Activated CD8-positive, alpha-beta T cell treated with anti-CD3 and anti-CD28 coated beads for 36 hours (primary cell): Measurements from ENCODE around the gene ADD1. TPM values are rescaled to one million over a fixed set of nuclear protein-coding genes. Genes with fewer than 3 reads are reported as not detected.

ENCODE experiments used
- ATAC-seq: fragments of 200-7000 bp; cut with Tn5 transposase; one replicate; pipeline ENCODE4 v1.10.0; 2021; ENCODE audit warnings: mild to moderate bottlenecking, moderate library complexity
- CTCF ChIA-PET: fragments of 350-600 bp; sonication (Branson Sonifier 250); formaldehyde crosslinking; loops from one replicate; lab custom pipeline; 2021; ENCODE audit warnings: antibody characterized with exemption; lab: Charles Lee
- POLR2A ChIA-PET: fragments of 350-600 bp; sonication (Branson Sonifier 250); formaldehyde crosslinking; loops from one replicate; lab custom pipeline; 2021; ENCODE audit warnings: antibody characterized with exemption; lab: Charles Lee
- DNase-seq: peaks from one replicate; pipeline ENCODE4 v3.0.0-alpha.2; 2020
- H3K27ac Mint-ChIP-seq: one replicate; pipeline ENCODE4 v1.8.0; 2021; ENCODE audit warnings: mild to moderate bottlenecking, mixed read lengths
- H3K27me3 Mint-ChIP-seq: one replicate; pipeline ENCODE4 v1.8.0; 2021; ENCODE audit warnings: mixed read lengths
- H3K36me3 Mint-ChIP-seq: one replicate; pipeline ENCODE4 v1.8.0; 2021; ENCODE audit warnings: low read depth, mixed read lengths
- H3K4me1 Mint-ChIP-seq: one replicate; pipeline ENCODE4 v1.8.0; 2021; ENCODE audit warnings: low read depth, mixed read lengths
- H3K4me3 Mint-ChIP-seq: one replicate; pipeline ENCODE4 v1.8.0; 2021; ENCODE audit warnings: mild to moderate bottlenecking, moderate library complexity, mixed read lengths
- H3K9me3 Mint-ChIP-seq: one replicate; pipeline ENCODE4 v1.8.0; 2021; ENCODE audit warnings: mixed read lengths
- intact Hi-C: fragments of 100-400 bp; cut with micrococcal nuclease; formaldehyde crosslinking; loops from one replicate; pipeline ENCODE4 v1.10.0; 2022
- total RNA-seq, 2 experiments: library from RNA; stranded (reverse); gene quantifications; one replicate each; pipeline ENCODE4 v1.2.3, GENCODE V29; 2021
- TF ChIP-seq, protein P1 (sequence below): fragments of 200-600 bp; IDR thresholded peaks from one replicate; pipeline ENCODE4 v1.8.0; 2022; ENCODE audit warnings: antibody characterized with exemption, mild to moderate bottlenecking

The ADD1 gene
- total RNA-seq, 2 experiments from 2014 or later, result 149 to 154 TPM

DNA sequence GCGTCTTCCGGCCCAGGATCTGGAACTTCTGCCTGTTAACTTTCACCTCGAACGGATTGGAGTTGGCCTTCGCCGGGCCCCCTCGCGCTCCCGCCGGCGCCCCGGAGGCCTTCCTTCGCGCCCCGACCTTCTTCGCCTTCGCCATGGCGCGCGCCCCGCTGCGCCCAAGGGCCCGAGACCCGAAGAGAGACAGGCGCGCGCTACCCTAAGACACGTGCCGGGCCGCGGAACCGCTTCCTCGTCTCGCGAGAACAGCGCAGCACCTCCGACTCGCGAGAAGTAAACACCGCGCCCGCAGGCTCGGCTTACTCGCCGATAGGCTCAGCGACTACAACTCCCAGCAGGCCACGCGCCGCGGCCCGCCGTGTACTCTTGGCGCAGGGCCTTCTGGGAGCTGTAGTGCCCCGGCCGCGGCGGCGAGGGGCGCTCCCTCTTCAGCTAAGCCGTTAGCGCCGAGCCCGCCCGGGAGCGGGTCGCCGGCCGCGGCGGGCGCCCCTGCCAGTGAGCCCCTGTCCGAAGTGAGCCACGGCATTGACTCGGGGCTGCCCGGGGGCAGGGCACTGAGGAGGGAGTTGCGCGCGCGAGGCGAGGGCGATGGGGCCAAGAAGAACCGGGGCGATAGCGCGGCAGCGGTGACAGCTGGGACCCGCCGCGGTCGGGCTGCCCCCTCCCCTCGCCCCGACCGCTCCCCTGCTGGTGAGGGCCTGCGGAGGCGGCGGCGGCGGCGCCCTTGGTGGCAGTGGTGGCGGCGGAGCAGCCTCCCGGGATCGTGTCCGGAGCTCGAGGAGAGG, 119.7 kb downstream of the ADD1 start, which contains the start of the genes GRK4 and NOP14:
TSS of gene GRK4 (plus strand) at position 397 of the 791 bp plus-strand sequence. CDS start 500 bp downstream, outside the sequence.
TSS of gene NOP14 (minus strand) at position 232 of the 791 bp plus-strand sequence. CDS start at position 145, 87 bp downstream.
- H3K4me1 Mint-ChIP-seq, result peaks cover 32% of the 10 kb centered on the region
- intact Hi-C loops, result loop anchor here (2.0 kb wide), 1 partner anchor 27 kb away; no protein-coding TSS in a partner anchor
- peak within 1 kb of the TSS; percentile 83 for H3K4me3 Mint-ChIP-seq
- ChIA-PET CTCF (interaction anchor here (0.8 to 1.9 kb wide), 8 partner anchors 9 to 207 kb away, joined by 3 to 18 read pairs (median 5); partner anchors contain the start of gene TNIP2), POLR2A (interaction anchor here (0.8 to 2.2 kb wide), 9 partner anchors 9 to 495 kb away, joined by 3 to 8 read pairs (median 5); partner anchors contain the start of genes HTT and RNF4)
- DNase-seq (peak; percentile 99), ATAC-seq (peak; percentile 89)
- no peaks in the 10 kb centered on the region for H3K27me3 Mint-ChIP-seq
- TF ChIP-seq, protein P1, sequence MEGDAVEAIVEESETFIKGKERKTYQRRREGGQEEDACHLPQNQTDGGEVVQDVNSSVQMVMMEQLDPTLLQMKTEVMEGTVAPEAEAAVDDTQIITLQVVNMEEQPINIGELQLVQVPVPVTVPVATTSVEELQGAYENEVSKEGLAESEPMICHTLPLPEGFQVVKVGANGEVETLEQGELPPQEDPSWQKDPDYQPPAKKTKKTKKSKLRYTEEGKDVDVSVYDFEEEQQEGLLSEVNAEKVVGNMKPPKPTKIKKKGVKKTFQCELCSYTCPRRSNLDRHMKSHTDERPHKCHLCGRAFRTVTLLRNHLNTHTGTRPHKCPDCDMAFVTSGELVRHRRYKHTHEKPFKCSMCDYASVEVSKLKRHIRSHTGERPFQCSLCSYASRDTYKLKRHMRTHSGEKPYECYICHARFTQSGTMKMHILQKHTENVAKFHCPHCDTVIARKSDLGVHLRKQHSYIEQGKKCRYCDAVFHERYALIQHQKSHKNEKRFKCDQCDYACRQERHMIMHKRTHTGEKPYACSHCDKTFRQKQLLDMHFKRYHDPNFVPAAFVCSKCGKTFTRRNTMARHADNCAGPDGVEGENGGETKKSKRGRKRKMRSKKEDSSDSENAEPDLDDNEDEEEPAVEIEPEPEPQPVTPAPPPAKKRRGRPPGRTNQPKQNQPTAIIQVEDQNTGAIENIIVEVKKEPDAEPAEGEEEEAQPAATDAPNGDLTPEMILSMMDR, result no peak
- H3K27ac Mint-ChIP-seq, result peak within 1 kb of the TSS; percentile 94
- H3K9me3 Mint-ChIP-seq, result no peaks in the 10 kb centered on the region
- H3K36me3 Mint-ChIP-seq, result peaks cover 23% of the 10 kb centered on the region

DNA sequence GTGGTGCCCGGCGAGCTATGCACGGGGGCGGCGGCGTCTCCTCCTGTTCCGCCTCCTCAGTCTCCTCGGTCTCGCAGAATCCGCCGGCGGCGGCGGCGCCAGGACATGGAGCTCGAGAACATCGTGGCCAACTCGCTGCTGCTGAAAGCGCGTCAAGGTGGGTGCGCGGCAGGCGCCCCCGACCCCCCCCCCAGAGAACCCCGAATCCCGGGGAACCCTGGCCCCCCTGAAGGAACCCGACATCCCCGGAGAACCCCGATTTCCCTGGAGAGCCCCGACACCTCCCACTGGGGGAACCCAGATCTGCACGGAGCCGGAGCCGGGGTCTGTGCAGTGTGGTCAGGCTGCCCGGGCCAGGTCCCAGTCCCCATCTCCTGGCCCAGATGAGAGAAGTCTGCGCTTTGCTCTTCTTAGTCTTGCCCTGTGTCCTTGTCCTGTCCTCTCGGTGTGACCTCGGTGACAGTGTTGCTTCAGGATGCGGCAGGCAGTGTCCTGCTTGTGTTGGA, 120.4 kb downstream of the ADD1 start:
- ATAC-seq (no peak), DNase-seq (no peak)
- CTCF ChIA-PET, result interaction anchor here (0.8 to 1.9 kb wide), 7 partner anchors 10 to 208 kb away, joined by 3 to 18 read pairs (median 4); partner anchors contain the start of gene TNIP2
- H3K27ac Mint-ChIP-seq, result peak overlapping the region; percentile 58
- H3K4me1 Mint-ChIP-seq, result peaks cover 26% of the 10 kb centered on the region
- POLR2A ChIA-PET, result interaction anchor here (0.8 to 1.1 kb wide), 5 partner anchors 28 to 551 kb away, joined by 3 to 4 read pairs (median 3); no protein-coding TSS in a partner anchor
- H3K9me3 Mint-ChIP-seq, result no peaks in the 10 kb centered on the region
- peak overlapping the region; percentile 83 for H3K4me3 Mint-ChIP-seq
- H3K27me3 Mint-ChIP-seq, result no peaks in the 10 kb centered on the region
- TF ChIP-seq, protein P1, result no peak
- H3K36me3 Mint-ChIP-seq, result peaks cover 17% of the 10 kb centered on the region
- intact Hi-C loops, result loop anchor here (2.0 kb wide), 1 partner anchor 27 kb away; no protein-coding TSS in a partner anchor

DNA sequence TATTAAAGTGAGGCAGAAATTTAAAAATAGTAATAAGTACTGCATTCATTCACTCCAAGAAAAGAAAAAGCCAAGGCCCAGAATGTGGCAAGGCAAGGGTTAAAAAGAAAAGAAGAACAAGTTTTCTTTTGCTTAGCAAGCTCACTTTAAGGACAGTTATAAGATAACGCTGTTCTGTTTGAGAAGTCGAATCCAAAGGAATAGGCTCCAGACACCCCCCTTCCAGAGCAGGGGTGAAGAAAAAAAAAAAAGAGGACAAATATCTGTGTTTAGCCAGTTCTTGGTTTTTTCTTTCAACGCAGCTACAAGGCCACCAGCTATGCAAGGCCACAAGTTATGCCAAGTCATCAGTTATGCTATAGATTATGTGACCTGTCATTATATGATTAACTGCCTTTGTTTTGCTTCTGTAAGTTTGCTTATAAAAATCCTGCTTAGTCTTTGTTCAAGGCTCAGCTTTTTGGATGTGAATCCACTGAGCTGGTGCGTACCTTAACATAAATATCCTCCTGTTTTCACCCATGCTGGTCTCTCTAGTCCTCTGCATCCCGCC, 121.1 kb downstream of the ADD1 start:
- Mint-ChIP-seq H3K4me1 (peaks cover 20% of the 10 kb centered on the region), H3K36me3 (peaks cover 13% of the 10 kb centered on the region), H3K27me3 (no peaks in the 10 kb centered on the region), H3K4me3 (peak overlapping the region; percentile 83), H3K9me3 (no peaks in the 10 kb centered on the region), H3K27ac (no peak overlapping the region)
- intact Hi-C loops, result no loop called here
- CTCF ChIA-PET, result interaction anchor here (1.1 to 5.0 kb wide), 3 partner anchors 9 to 80 kb away, joined by 3 to 34 read pairs (median 3); no protein-coding TSS in a partner anchor
- ATAC-seq (no peak), DNase-seq (no peak)
- POLR2A ChIA-PET, result interaction anchor here (1.1 kb wide), 1 partner anchor 551 kb away, joined by 4 read pairs; no protein-coding TSS in a partner anchor
- TF ChIP-seq, protein P1, result no peak

DNA sequence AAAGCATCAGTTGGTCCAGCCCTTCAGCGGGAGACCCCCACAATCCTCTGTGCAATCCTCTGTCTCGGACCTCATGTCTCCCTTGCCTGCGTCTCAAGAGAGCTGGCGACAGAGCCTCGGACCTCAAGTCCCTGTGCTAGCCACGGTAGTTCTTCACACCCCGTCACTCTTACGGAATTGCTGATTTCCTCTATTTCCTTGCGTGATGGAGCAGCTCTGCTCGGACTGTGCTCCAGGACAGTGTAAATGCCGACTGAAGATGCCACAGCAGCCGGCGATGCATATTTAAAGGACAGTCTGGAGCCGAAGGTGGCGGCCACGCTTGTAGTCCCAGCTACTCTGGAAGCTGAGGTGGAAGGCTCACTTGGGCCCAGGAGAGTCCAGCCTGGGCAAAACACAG, 121.6 kb downstream of the ADD1 start:
- TF ChIP-seq, protein P1, result no peak
- POLR2A ChIA-PET, result no interaction called here
- Mint-ChIP-seq H3K36me3 (peaks cover 10% of the 10 kb centered on the region), H3K9me3 (no peaks in the 10 kb centered on the region), H3K27me3 (no peaks in the 10 kb centered on the region), H3K27ac (no peak overlapping the region), H3K4me1 (peaks cover 16% of the 10 kb centered on the region), H3K4me3 (no peak overlapping the region)
- CTCF ChIA-PET, result interaction anchor here (1.1 to 5.0 kb wide), 3 partner anchors 8 to 79 kb away, joined by 3 to 34 read pairs (median 3); no protein-coding TSS in a partner anchor
- no peak for ATAC-seq
- no peak for DNase-seq
- intact Hi-C loops, result no loop called here
